GM18519 (cell line): ENCODE measurements around the gene YLPM1.

Experiments used
- ATAC-seq: cut with Tn5 transposase; IDR thresholded peaks from one replicate; pipeline ENCODE4 v1.9.1; 2021; ENCODE audit warnings: mild to moderate bottlenecking, moderate library complexity; ENCODE audit not compliant: unreplicated experiment, low FRiP score

The YLPM1 gene

DNA sequence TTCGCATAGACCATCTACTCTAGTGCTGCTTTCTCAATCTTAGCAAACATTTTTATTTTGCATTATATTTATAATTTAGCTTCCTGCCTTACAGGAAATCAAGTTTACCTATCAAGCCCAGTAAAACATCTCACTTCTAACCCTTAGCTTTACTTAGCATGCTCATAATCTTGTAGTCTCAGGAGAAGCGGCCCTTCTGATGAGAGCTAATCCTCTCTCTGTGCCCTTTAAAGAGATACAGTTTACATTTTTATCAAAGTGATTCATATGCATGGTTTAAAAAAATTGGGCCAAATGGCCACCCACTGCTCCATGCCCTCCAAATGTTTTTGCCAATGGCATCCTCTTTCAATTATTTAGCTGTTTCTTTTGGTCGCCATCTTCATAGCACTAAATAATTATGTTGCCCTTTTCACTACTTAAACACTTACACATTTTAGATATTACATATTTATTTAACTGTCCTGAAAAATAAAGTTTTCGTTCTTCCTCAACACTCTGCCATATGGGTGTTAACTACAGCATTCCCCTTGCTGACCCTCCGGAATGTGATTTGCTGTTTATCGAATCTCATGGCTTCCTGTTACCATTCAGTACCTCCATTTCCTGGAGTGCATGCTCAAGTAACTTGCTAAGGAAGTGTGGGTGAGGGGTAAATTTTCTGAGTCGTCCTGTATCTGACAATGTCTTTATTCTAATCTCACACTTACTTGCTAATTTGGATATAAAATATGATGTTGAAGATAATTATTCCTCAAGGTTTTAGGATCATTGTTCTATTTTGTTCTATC is 29.3 kb downstream of the YLPM1 start:
- ATAC-seq: no peak

DNA sequence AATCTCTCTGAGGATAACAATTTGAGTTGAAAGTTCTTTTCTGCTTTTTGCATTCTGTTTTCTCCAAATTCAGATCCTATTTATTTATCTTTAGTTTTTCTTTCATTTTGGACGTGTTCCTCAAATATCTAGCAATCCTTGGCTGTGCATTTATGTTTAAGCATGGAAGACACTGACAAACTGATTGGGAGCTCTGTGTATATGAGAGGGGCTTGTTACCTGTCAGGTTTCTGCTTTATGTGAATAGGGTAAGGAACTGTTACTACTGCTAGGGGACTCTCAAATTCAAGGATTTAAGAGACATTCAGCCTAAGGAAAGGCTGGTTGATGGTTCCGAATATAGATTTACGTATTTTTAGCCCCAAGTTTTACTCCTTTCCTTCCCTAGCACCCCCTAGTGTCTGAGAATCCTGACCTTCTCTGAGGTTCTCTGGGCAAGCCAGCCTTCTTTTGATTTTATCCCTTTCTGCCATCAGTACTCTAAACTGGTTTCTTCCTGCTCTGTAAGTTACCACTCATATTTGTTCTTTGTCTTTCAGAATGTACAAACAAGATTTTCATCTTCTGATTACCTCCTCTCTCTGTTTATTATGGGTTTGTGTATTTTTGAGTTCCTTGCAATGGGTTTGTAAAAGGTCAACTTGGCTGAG is 30.5 kb downstream of the YLPM1 start:
- no peak for ATAC-seq

DNA sequence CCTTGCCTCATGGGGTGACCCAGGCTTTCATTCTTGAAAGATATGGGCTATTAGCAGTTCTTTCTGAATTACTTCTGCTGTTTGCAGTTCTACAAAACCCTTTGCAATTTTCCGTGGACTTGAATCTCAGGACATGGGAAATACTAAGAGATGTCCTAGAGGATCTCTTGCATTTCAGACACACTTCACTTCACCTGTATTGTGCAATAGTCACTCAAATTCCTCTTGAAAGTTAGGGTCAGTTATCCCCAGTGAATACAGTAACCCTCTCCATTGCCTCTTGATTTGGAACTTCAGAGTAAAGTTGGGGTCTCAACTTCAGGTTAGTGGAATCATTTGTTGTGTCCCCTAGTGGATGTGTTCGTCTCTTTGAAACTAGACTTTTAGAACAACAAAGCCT is 31.8 kb downstream of the YLPM1 start:
- ATAC-seq: no peak

DNA sequence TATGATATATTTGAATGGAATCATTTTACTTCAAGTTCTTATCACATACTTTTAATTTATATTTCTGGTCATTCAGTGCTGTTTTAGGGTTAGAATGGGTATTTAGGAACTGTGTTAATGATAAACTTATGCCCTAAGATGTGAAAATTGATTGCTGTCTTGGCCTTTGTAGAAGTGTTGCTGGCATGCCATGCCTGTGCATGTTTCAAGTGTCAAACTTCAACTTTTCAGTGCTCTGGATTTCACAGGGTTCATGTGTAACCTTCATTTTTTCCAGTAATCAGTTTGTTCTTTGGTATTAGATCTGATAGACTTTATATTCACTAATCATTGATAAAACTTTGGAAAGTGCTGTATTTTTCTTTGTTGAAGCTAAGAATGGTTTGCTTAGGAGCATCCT is 36.6 kb downstream of the YLPM1 start:
- ATAC-seq: no peak

DNA sequence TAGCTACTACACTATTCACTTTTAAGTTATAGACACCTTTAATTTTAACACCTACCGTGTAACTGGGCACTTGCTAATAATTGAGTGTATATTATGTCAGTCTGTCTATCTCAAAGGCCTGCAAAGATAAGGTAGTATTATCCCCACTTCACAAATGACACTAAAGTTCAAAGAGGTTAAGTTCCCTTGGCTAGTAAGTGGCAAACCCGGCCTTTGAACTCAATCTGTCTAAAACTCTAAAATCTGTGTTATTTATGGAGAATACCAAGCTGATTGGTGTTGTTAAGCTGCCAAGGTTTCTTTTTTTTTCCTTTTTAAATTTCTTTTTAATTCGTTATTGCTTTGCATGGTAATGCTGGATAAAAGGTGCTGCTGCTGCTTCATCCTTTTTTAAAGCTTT is 37.7 kb downstream of the YLPM1 start:
- no peak for ATAC-seq

DNA sequence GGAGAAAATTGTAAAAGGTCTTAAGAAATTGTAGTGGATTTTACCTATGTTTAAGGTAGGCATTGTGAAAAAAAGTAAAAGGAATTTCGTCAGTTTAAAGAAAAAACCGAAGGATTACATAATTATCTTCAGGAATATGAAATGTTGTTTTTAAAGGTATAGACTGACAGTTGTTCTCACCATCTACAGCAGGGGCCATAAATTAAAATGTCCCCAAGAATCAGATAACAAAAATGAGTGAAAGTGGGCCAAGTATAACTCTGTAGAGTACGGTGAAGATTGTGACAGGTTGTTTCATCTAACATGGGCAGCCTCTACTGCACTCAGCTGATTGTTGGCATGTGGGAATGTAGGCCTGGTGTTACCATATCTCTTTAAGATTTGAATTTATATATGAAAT is 38.3 kb downstream of the YLPM1 start:
- no peak for ATAC-seq

DNA sequence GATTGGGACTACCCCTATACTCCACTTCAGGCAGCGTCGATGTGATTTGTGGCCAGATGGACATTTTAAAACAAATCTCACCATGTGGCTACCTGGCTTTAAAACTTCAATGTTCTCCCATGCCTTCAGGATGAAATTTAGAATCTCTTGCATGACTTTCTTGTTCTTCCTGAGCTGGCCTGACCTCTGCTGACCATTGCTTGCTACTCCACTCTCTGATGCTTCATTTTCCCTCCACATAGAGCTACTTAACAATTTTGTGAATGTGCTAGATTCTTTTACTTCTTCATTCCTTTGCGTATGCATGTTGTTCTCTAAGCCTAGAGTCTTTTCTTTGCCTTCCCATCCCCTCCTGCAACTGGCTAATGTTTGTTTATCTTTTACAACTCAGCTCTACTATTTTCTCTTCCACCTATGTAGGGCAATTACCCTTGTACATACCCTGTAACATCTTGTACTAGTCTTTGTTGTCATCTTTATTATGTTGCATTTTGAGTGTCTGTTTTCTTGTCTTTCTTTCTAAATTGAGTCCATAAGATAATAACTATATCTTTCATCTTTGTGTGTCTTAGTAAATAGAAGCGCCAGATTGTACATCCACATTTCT is 41.2 kb downstream of the YLPM1 start:
- ATAC-seq: no peak

DNA sequence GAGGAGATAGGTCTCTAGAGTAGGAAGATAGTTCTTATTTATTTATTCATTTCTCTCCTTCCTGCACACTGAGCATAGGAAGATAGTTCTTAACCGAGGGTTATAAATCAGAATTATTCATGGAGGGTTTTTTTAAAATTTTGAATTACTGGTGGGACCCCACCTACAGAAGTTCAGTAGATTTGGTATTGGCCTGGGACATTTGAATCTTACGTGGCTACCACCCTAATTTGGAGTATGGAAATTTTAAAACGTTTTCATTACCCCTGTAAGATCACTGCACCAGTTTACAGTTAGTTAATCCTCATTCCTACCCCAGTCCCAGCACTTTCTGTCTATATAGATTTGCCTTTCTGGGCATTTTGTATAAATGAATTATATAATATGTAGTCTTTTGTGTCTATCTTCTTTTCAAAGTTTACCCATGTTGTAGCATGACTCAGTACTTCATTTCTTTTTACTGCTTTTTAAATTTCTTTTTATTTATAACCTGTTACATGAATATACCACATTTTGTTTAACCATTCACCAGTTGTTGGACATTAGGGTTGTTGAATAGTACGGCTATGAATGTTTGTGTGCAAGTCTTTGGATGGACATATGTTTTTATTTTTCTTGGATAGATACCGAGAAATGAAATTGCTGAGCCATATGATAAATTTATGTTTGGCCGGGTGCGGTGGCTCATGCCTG is 44.9 kb downstream of the YLPM1 start:
- ATAC-seq: no peak

DNA sequence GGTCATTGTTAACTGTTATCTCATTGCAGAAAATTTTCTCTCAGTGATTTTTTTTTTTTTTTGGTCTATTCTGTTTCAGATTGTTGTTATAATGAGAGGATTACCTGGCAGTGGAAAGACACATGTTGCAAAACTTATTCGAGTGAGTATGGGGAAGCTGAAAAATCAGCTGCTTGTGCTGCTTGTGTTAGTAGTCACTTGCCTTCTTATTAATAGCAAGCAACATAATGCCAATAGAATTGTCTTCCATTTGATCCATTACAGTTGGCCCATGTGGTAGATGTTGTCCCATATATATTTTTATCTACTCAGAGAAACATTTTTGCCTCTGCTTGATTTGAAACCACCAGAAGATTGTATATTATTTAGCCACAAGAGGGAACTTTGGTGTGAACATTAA is 53.0 kb downstream of the YLPM1 start:
- no peak for ATAC-seq

DNA sequence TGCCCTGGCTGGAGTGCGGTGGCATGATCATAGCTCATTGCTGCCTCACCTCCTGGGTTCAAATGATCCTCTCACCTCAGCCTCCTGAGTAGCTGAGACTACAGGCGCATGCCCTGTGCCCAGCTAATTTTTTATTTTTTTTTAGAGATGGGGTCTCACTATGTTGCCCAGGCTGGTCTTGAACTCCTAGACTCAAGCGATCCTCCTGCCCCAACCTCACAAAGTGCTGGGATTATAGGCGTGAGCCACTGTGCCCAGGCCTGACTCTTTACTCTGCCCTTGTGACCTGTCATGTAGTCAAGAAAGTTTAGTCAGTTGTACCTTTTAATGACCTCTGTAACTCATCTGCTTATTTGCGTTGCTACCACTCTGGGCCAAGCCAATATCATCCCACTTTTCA is 57.2 kb downstream of the YLPM1 start:
- no peak for ATAC-seq

DNA sequence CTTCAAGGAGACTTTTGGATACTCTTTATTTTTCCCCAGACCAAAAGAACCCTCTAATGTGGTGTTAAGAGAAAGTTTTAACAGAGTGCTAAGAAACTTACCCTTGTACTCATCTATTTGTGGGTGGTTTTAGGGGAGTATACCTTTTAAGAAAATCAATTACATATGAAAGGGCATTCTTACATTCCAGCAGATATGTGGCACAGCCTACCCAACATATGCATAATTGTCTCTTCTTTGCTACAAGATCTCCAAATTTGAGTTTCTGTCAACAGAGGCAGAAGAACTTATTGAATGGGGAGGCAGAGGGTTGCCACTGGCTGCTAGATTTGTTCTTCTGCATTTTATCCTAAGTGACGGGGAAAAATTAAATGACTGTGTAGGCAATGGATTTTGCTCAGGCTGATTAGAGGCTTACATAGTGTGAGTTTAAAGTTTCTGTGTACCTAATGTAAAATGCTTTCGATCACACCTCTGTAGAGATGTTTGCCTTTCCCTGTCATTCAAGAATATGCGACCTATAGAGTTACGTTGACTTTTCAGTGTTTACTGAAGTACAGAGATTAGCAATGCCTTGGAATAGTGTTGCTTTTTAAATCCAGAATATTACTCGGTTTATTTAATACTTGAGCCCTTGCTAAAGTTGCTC is 58.3 kb downstream of the YLPM1 start:
- no peak for ATAC-seq

DNA sequence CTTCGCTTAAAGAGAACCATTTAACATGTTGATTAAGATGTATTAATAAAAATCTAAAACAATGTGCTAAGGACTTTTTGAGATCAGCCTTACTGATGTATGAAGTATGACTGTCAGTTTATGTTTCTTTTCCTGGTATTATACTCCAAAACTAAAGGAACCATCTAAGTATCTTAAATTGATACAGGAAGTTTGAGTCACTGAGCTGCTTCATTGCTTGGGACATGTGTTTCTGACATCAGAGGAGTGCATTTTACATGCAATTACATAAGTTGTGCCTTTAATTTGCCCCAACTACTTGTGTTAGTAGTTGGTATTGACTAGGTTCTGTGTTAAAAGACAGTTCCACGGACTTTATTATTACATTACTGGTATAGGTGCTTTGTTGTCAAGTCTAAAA is 61.9 kb downstream of the YLPM1 start:
- no peak for ATAC-seq

DNA sequence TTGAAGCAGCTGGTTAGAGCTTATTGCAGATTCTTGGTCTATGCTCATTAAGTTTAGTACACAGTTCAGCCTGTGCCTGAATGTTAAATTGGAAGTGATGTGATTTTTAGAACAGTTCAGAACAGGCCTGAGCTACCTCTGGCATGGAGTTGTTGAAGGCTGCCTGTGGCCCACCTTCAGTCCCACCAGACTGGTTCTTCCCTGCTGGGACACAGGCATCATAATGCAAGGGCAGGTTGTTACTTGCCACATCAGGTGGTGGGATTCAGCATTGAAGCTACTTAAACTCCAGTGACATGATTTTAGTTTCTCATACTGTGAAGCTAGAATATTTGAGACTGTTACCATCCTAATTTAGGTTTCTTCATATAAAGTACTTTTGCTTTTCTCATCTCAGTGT is 63.5 kb downstream of the YLPM1 start:
- ATAC-seq: no peak

DNA sequence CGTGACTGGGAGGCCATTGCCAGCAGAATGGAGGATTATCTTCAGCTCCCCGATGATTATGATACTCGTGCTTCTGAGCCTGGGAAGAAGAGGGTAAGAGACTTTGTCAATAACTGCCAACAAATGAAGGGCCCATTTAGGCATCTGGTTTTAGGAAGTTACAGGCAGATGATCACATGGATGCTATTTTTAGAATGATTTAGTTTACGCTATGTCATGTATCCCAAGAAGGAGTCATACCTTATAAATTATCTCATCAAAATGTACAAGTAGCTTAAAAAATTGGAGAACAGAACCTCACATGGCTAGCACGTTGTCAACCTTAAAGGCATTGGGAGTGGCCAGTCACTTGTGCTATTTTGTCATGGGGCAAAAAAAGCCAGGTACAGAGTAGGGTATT is 66.1 kb downstream of the YLPM1 start:
- ATAC-seq: no peak

DNA sequence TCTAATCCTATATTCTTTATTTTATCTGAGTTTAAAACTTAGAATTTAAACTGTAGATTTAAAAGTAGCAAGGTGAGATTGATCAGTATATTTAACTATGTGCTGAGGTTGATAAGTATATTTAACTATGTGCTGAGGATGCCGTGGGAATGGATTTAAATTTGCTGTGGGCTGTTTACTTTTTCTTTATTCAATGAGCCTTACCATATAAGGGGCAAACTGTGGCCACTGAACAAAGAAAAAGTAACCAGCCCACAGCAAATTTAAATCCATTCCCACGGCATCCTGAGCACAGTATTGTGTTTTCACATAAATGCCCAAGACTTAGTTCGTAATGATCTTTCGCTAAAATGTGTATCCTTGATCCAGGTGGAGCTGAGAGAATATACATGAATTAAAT is 69.7 kb downstream of the YLPM1 start:
- ATAC-seq: no peak

DNA sequence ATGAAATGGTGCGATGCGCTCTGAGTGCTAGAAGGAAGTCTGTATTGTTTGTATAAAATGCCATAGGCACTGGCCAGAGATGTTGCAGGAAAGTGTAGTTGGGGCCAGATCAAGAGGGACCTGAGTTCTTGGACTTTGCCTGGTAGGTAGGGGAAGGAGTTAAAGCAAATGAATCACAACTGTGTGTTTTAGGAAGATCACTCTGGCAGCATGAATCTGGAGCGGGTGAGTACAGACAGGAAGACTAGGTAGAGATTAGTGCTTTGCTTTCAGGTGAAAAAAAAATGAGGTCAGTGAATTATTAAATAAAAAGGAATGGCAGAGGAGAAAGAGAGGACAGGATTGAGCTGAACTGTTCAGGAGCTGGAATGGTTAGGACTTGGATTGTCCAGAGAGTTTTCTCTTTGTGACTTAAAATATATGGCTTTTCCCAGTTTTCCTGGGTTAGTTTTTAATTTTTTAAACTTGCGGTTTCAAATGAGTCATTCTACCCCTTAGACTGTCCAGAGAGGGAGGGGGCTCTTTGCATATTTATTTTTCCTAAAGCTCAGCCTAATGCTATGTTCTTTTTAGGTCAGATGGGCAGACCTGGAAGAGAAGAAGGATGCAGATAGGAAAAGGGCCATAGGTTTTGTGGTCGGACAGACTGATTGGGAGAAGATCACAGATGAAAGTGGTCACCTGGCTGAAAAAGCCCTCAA is 71.7 kb downstream of the YLPM1 start:
- no peak for ATAC-seq

DNA sequence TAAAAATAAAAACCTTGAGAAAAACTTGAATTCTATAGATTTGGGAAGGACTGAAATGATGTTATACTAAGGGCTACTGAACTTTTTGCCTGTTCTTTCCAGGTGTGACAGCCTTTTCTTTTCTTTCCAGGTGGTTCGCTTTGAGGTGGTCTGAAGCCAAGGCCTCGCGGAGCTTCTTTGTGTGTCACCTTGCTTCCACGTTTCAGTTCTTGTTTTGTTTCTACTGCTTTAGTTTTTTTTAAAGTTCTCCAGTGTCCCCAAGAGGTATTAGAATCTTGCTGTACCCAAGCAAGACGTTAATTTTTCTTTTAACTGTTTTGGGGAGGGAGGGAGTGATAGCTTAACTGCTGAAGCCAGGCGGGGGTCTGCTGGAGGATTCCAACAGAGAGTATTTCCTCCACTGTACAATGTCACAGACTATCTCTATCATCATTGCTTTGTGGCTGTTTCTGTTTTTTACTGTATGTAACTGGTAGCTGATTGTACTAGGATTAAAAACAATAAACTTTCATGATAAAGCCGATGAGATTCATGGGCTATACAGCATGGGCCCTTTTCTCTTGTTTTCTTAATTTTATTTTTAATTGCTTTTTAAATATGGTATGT is 72.6 kb downstream of the YLPM1 start:
- no peak for ATAC-seq

DNA sequence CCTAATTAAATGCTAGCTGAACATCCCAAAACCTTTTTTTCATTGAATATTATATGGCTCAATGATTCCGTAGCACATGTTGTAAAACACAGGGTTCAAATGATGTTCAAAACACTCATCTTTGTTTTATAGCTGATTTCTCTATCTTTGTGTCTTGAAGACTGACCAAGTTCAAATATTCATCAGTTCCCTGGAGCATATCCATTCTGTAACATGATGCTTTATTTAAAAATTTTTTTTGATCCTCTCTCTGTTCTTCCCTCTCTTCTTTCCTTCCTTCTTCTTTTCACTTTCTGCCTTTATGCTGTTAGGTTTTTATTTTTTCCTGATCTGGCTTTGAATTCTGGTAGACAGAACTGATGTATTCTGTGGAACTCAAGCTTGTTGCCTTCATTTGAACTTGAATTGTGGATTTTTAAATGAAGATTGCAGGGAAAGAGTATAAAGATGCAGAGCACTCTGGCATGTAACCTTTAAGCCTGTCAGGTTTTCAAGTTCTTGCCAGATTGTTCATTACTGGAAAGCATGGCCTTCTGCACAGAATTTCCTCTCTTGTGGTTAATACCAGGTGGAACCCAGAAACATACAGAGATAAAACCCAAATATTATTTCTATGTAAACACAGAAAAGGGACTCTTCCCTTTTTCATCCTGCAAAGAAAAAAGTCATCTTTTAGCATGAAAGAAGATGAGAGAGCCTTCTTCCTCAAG is 73.3 kb downstream of the YLPM1 start:
- no peak for ATAC-seq

DNA sequence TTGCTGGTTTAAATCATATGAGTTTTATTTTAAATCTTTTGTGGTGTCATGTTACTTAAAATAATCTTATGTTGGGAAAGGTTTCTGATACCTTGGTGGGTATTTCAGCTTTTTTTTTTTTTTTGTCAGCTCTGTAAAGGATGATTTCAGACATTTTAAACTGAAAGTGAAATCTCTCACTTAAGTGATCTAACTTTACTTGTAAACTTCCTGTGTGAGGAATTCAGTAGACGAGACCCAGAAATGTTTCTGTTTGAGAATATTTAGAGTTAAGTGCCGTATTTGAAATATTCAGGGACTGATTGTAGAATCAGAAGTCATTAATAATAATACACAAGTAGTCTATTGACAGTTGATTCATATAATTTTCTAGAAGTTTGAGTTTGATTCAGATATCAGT is 75.0 kb downstream of the YLPM1 start:
- ATAC-seq: no peak
